RWPE1 (cell line): ENCODE measurements around the gene BAZ1A.
"Not testable (repeated sequence)": the region's sequence is repeated elsewhere in the genome, so short reads cannot be mapped to it uniquely, and the experiment has no call there.

Source experiments
- CTCF ChIA-PET: fragments of 350-600 bp; sonication (Branson Sonifier 250); formaldehyde crosslinking; extraction: SDS; loops from one replicate; lab custom pipeline; 2021; lab: Yijun Ruan, JAX
- POLR2A ChIA-PET: fragments of 400-600 bp; formaldehyde crosslinking; extraction: SDS; loops from one replicate; lab custom pipeline; 2020; ENCODE audit warnings: antibody characterized with exemption; ENCODE audit not compliant: low non-redundant PET; lab: Yijun Ruan, JAX
- DNase-seq: peaks from one replicate; pipeline ENCODE4 v3.0.0; 2012; ENCODE audit warnings: low spot score
- H3K27ac ChIP-seq: fragments of 450-650 bp; 2 replicates; pipeline ENCODE4 v1.5.1; 2017
- TF ChIP-seq, protein P1 (sequence below): fragments of 450-650 bp; conservative IDR thresholded peaks from 2 replicates; pipeline ENCODE4 v1.5.1; 2017; ENCODE audit warnings: low read depth, mild to moderate bottlenecking

The BAZ1A gene

DNA sequence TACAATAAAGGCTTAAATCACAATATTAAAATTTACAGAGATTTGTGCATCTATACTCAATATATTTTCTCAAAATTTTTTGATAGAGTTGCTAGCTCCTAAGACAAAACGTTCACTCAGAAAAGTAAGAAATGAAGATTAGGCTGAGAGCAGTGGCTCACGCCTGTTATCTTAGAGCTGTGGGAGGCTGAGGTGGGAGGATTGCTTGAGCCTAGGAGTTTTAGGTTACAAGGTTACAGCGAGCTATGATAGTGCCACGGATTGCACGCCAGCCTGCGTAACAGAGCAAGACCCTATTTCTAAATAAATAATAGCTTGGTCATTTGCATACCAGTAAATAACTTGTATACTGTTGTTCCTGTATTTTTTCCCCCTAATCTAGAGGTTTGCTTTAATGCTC is 125.8 kb downstream of the BAZ1A start:
- ChIA-PET CTCF (no interaction called here), POLR2A (no interaction called here)
- TF ChIP-seq, protein P1, sequence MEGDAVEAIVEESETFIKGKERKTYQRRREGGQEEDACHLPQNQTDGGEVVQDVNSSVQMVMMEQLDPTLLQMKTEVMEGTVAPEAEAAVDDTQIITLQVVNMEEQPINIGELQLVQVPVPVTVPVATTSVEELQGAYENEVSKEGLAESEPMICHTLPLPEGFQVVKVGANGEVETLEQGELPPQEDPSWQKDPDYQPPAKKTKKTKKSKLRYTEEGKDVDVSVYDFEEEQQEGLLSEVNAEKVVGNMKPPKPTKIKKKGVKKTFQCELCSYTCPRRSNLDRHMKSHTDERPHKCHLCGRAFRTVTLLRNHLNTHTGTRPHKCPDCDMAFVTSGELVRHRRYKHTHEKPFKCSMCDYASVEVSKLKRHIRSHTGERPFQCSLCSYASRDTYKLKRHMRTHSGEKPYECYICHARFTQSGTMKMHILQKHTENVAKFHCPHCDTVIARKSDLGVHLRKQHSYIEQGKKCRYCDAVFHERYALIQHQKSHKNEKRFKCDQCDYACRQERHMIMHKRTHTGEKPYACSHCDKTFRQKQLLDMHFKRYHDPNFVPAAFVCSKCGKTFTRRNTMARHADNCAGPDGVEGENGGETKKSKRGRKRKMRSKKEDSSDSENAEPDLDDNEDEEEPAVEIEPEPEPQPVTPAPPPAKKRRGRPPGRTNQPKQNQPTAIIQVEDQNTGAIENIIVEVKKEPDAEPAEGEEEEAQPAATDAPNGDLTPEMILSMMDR, result no peak
- no peak overlapping the region for H3K27ac ChIP-seq
- DNase-seq, result no peak

DNA sequence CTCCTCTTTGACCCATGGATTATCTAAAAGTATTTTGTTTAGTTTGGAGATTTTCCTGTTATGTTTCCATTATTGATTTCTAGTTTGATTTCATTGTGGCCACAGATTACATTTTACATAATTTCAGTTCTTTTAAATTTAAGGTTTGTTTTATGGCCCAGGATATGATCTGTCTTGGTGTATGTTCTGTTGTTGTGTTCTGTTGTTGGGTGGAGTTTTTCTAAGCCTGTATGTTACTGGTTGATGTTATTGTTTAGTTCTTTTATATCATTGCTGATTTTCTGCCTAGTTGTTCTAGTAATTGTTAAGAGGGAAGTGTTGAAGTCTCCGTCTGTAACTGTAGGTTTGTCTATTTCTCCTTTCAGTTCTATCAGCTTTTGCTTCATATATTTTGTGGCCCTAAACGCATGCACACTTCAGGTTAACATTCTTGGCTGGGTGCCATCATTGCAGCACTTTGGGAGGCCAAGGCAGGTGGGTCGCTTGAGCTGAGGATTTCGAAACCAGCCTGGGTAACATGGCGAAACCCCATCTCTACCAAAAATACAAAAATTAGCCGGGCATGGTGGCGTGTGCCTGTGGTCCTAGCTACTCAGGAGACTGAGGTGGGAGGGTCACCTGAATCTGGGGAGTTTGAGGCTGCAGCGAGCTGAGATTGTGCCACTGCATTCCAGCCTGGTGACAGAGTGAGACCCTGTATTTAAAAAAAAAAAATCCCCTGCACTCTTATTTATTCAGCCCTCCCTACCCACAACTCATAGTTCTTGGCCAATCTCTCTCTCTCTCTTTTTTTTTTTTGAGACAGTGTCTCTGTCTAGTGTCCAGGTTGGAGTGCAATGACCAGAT is 132.7 kb downstream of the BAZ1A start:
- CTCF ChIA-PET, result interaction anchor here (0.6 to 1.5 kb wide), 2 partner anchors 20 to 83 kb away, joined by 3 to 6 read pairs; no protein-coding TSS in a partner anchor
- TF ChIP-seq, protein P1, result no peak
- no peak for DNase-seq
- H3K27ac ChIP-seq, result no peak overlapping the region
- POLR2A ChIA-PET, result no interaction called here

DNA sequence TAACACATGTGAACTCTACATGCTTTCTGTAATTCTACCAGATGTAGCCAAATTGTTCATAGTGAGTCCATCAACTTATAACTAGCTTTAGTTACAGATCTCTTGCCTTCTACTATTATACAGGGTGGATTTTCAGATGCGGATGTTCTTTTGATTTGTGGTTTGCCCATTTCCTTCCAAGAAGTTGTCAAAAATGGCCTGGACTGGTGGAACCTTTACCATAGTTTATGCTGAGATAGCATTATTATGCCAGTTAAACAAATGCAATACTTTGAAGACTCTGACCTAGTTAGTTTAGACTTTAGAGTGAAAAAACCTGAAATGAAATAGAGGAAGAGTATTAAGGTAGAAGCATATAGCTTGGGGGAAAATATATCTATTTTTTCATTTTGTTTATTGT is 133.3 kb downstream of the BAZ1A start:
- no peak overlapping the region for H3K27ac ChIP-seq
- TF ChIP-seq, protein P1, result no peak
- DNase-seq, result no peak
- POLR2A ChIA-PET, result no interaction called here
- CTCF ChIA-PET, result interaction anchor here (0.6 kb wide), 1 partner anchor 83 kb away, joined by 6 read pairs; no protein-coding TSS in a partner anchor

GRCh38 chr14:34740139-34740538 is 135.0 kb downstream of the BAZ1A start:
- H3K27ac ChIP-seq, CTCF ChIA-PET, DNase-seq, POLR2A ChIA-PET: not testable (repeated sequence)

DNA sequence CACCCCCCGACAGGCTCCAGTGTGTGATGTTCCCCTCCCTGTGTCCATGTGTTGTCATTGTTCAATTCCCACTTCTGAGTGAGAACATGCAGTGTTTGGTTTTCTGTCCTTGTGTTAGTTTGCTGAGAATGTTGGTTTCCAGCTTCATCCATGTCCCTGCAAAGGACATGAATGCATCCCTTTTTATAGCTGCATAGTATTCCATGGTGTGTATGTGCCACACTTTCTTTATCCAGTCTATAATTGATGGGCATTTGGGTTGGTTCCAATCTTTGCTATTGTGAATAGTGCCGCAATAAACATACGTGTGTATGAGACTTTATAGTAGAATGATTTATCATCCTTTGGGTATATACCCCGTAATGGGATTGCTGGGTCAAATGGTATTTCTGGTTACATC is 138.1 kb downstream of the BAZ1A start:
- CTCF ChIA-PET, H3K27ac ChIP-seq, POLR2A ChIA-PET, DNase-seq: not testable (repeated sequence)

DNA sequence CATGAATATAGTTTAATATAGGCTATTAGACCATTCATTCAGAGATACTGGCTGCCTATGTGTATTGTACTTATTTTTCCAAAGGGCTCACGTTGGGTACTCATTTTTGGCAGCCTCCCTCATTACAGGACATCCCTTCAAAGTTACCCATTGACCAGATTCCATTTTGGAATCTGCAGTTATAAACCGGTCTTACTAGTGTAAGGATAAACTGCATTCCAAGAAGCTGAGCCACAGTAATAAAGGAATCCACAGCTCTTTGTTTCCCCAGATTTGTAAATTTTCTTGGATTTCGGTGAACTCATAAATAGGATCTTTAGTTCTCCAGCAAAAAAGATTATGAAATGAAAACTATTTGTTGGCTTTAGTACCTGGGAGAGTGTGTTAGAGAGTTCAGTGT is 141.9 kb downstream of the BAZ1A start:
- POLR2A ChIA-PET, result no interaction called here
- peak; percentile 54 for DNase-seq
- no peak overlapping the region for H3K27ac ChIP-seq
- TF ChIP-seq, protein P1, result no peak
- CTCF ChIA-PET, result interaction anchor here (0.6 kb wide), 1 partner anchor 44 kb away, joined by 4 read pairs; no protein-coding TSS in a partner anchor

DNA sequence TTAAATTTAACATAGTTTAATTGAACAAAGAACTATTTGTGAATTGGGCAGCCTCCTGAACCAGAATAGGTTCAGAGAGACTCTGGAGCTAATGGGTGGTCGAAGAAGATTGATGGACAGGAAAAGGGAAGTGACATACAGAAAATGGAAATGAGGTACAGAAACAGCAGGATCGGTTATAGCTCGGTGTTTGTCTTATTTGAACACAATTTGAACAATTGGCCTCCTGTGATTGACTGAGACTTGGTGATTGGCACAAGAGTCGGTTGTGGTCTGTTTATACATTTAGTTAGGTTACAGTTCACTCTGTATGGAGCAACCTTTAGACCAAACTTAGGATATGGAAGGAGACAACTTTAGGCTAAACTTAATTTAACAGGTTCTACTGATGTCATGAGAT is 142.4 kb downstream of the BAZ1A start:
- H3K27ac ChIP-seq, result no peak overlapping the region
- TF ChIP-seq, protein P1, result no peak
- ChIA-PET POLR2A (no interaction called here), CTCF (interaction anchor here (0.6 kb wide), 1 partner anchor 45 kb away, joined by 4 read pairs; no protein-coding TSS in a partner anchor)
- DNase-seq, result no peak
